GM12878 (cell line): Measurements from ENCODE around the gene TRPV3. TPM values are rescaled to one million over a fixed set of nuclear protein-coding genes. Genes with fewer than 3 reads are reported as not detected.

Experiments used
- ATAC-seq: fragments of 200-7000 bp; cut with Tn5 transposase; 3 replicates; pipeline ENCODE4 v1.9.1; 2020; ENCODE audit warnings: mild to moderate bottlenecking, moderate library complexity
- BruUV-seq: library from RNA; stranded (reverse); fragments of 400-500 nt; replicated peaks from 2 replicates; lab custom pipeline; 2021; lab: Mats Ljungman, UMichigan
- CTCF ChIA-PET: fragments of 300-600 bp; sonication (Branson Sonifier 250); formaldehyde crosslinking; extraction: SDS; loops from one replicate; lab custom pipeline; 2021; ENCODE audit warnings: inconsistent platforms; lab: Yijun Ruan, JAX
- POLR2A ChIA-PET: fragments of 350-600 bp; formaldehyde crosslinking; extraction: SDS; loops from one replicate; lab custom pipeline; 2021; ENCODE audit warnings: inconsistent platforms; lab: Charles Lee
- RAD21 ChIA-PET: fragments of 300-600 bp; sonication (Branson Sonifier 250); formaldehyde crosslinking; loops from one replicate; lab custom pipeline; 2023; ENCODE audit warnings: antibody characterized with exemption; ENCODE audit not compliant: unreplicated experiment; lab: Charles Lee
- SMC1A ChIA-PET: fragments of 300-600 bp; sonication (Branson Sonifier 250); formaldehyde crosslinking; loops from one replicate; lab custom pipeline; 2023; ENCODE audit not compliant: unreplicated experiment, uncharacterized antibody; lab: Charles Lee
- DNase-seq: peaks from one replicate; pipeline ENCODE4 v3.0.0-alpha.2; 2011; ENCODE audit warnings: low read depth, low spot score
- FAIRE-seq: peaks from 3 replicates; lab custom pipeline; 2011; peaks lifted over from hg19 to GRCh38; lab: Jason Lieb, UNC
- H2AFZ ChIP-seq: 2 replicates; pipeline ENCODE4 v1.6.0; 2011; ENCODE audit warnings: low read depth, low read length, control low read depth; ENCODE audit not compliant: control insufficient read depth
- H3K27ac ChIP-seq: 2 replicates; pipeline ENCODE4 v1.5.1; 2011; ENCODE audit warnings: control low read depth; ENCODE audit not compliant: control insufficient read depth, insufficient read depth
- H3K27me3 ChIP-seq, 2 experiments: replicated peaks in 1 of 2; 2 replicates each; pipeline versions ENCODE4 v1.6.0 to v1.6.1; 2011; ENCODE audit warnings: low read length in 1 of 2; ENCODE audit not compliant: control insufficient read depth in 2 of 2, insufficient read depth in 2 of 2
- H3K36me3 ChIP-seq, 2 experiments: 2 replicates each; pipeline ENCODE4 v1.5.1; 2011; ENCODE audit warnings: low read length in 1 of 2; ENCODE audit not compliant: control insufficient read depth in 2 of 2, insufficient read depth in 2 of 2
- H3K4me1 ChIP-seq: 2 replicates; pipeline ENCODE4 v1.6.1; 2011; ENCODE audit warnings: mild to moderate bottlenecking, low read length, moderate library complexity, mixed read lengths; ENCODE audit not compliant: control insufficient read depth, insufficient read depth
- H3K4me2 ChIP-seq: 2 replicates; pipeline ENCODE4 v1.6.0; 2011; ENCODE audit warnings: control low read depth; ENCODE audit not compliant: control insufficient read depth, insufficient read depth
- H3K4me3 ChIP-seq: fragments of 200-600 bp; sonication (generic); 2 replicates; pipeline ENCODE4 v1.5.1; 2016
- H3K79me2 ChIP-seq: 2 replicates; pipeline ENCODE4 v1.6.0; 2011; ENCODE audit warnings: low read length; ENCODE audit not compliant: control insufficient read depth, insufficient read depth
- H3K9ac ChIP-seq: 2 replicates; pipeline ENCODE4 v1.8.0; 2011; ENCODE audit warnings: low read length, control low read depth, mixed read lengths; ENCODE audit not compliant: control insufficient read depth, insufficient read depth
- H3K9me3 ChIP-seq: replicated peaks from 3 replicates; pipeline ENCODE4 v1.5.1; 2011; ENCODE audit warnings: mild to moderate bottlenecking, low read length; ENCODE audit not compliant: control insufficient read depth, insufficient read depth
- H4K20me1 ChIP-seq: 2 replicates; pipeline ENCODE4 v1.6.0; 2011; ENCODE audit not compliant: control insufficient read depth, insufficient read depth
- BCLAF1 ChIP-seq: fragments of 450-650 bp; IDR thresholded peaks from 2 replicates; pipeline ENCODE4 v1.6.1; 2017; ENCODE audit warnings: antibody characterized with exemption, mild to moderate bottlenecking, moderate library complexity
- CBX3 ChIP-seq: fragments of 200-600 bp; sonication (generic); IDR thresholded peaks from 2 replicates; pipeline ENCODE4 v1.6.1; 2016; ENCODE audit warnings: low read depth, borderline replicate concordance
- ETV6 ChIP-seq, 2 experiments: fragments of 450-650 bp in 1 of 2; IDR thresholded peaks in 1 of 2; conservative IDR thresholded peaks in 1 of 2; 2 replicates each; pipeline ENCODE4 v1.6.1; 2014; ENCODE audit warnings: antibody characterized with exemption in 1 of 2, borderline replicate concordance in 1 of 2, low read depth in 1 of 2, mild to moderate bottlenecking in 1 of 2, moderate library complexity in 1 of 2
- FOXM1 ChIP-seq: IDR thresholded peaks from 2 replicates; pipeline ENCODE4 v1.6.1; 2012; ENCODE audit warnings: low read depth, mild to moderate bottlenecking, inconsistent platforms, low read length, moderate library complexity
- HDGF ChIP-seq: fragments of 450-650 bp; IDR thresholded peaks from 2 replicates; pipeline ENCODE4 v1.6.1; 2016; ENCODE audit warnings: antibody characterized with exemption
- IRF5 ChIP-seq: fragments of 450-650 bp; IDR thresholded peaks from 2 replicates; pipeline ENCODE4 v1.6.1; 2017; ENCODE audit warnings: borderline replicate concordance
- MTA2 ChIP-seq: fragments of 450-650 bp; IDR thresholded peaks from 2 replicates; pipeline ENCODE4 v1.6.1; 2016; ENCODE audit warnings: low read depth, mild to moderate bottlenecking, moderate library complexity
- PBX3 ChIP-seq: IDR thresholded peaks from 2 replicates; pipeline ENCODE4 v1.6.1; 2011; ENCODE audit warnings: mild to moderate bottlenecking, low read depth, low read length, moderate library complexity; ENCODE audit not compliant: insufficient replicate concordance
- RELA ChIP-seq: fragments of 450-650 bp; IDR thresholded peaks from 2 replicates; pipeline ENCODE4 v1.8.0; 2014; ENCODE audit warnings: borderline replicate concordance; ENCODE audit not compliant: partially characterized antibody
- SMARCA5 ChIP-seq: fragments of 450-650 bp; IDR thresholded peaks from 2 replicates; pipeline ENCODE4 v1.6.1; 2017; ENCODE audit warnings: mild to moderate bottlenecking
- STAT3 ChIP-seq: IDR thresholded peaks from 2 replicates; pipeline ENCODE4 v1.6.1; 2011; ENCODE audit warnings: low read depth, low read length, improper control_type of control experiment
- SUZ12 ChIP-seq: fragments of 200-600 bp; sonication (generic); IDR thresholded peaks from one replicate; pipeline ENCODE4 v1.6.1; 2018; ENCODE audit warnings: antibody characterized with exemption, mild to moderate bottlenecking; ENCODE audit not compliant: unreplicated experiment
- TCF7 ChIP-seq: IDR thresholded peaks from 2 replicates; pipeline ENCODE4 v1.6.1; 2014; ENCODE audit warnings: antibody characterized with exemption, borderline replicate concordance
- ZBTB40 ChIP-seq: fragments of 450-650 bp; IDR thresholded peaks from 2 replicates; pipeline ENCODE4 v1.6.1; 2016; ENCODE audit warnings: mild to moderate bottlenecking, moderate library complexity, borderline replicate concordance
- WGBS: methylation state at CpG from one replicate; pipeline ENCODE4 v1.1.6; 2016; ENCODE audit warnings: low lambda C conversion rate; ENCODE audit not compliant: insufficient replicate concordance, insufficient coverage; ENCODE audit errors: missing lambda C conversion rate; 5-methylcytosine and 5-hydroxymethylcytosine counted together
- in situ Hi-C: fragments of 300-500 bp; cut with MboI; formaldehyde crosslinking; loops from 9 replicates; pipeline ENCODE4 v1.14.3; 2018; ENCODE audit warnings: mixed read lengths
- intact Hi-C: fragments of 100-400 bp; cut with micrococcal nuclease; formaldehyde crosslinking; loops from one replicate; pipeline ENCODE4 v1.14.2; 2022; ENCODE audit not compliant: unreplicated experiment
- polyA plus RNA-seq, 11 experiments: library from polyadenylated mRNA; depleted of rRNA in 4 of 11; unstranded in 6 of 11; stranded (reverse) in 5 of 11; fragments of >200 nt; fragmentation: Nextera tagmentation in 4 of 11; fragmentation: Illumina TruSeq in 1 of 11; extraction: Ambion mirVana in 4 of 11; extraction: Trizol in 1 of 11; gene quantifications; 1 replicate in 1 of 11; 2 replicates in 10 of 11; pipeline versions ENCODE4 v1.2.1 to v1.2.3, GENCODE V29; 2011 to 2016; ENCODE audit warnings: inconsistent platforms in 2 of 11, missing spikeins in 2 of 11, low read depth in 1 of 11
- total RNA-seq, 4 experiments: library from RNA; depleted of rRNA in 3 of 4; stranded (reverse); fragments of >200 nt in 3 of 4; fragmentation: Illumina TruSeq in 1 of 4; extraction: Trizol in 1 of 4; gene quantifications; 2 replicates each; pipeline versions ENCODE4 v1.2.1 to v1.2.3, GENCODE V29; 2013 to 2021

TRPV3 gene
- total and polyA plus RNA-seq, 10 of the 15 experiments (the other 5 are each of a cell fraction or from before 2014, with no cell fraction given) = 0.52 to 12.0 (median 2.7) TPM

GRCh38 chr17:3600529-3601205, 43.1 kb upstream of the TRPV3 start:
- no peak overlapping the region for H2AFZ ChIP-seq
- 92% methylated on average over 13 of the region's 15 CpGs for WGBS
- ChIA-PET CTCF (interaction anchor here (1.1 to 2.4 kb wide), 2 partner anchors 26 to 42 kb away, joined by 4 to 9 read pairs; no protein-coding TSS in a partner anchor), RAD21 (interaction anchor here (0.7 kb wide), 1 partner anchor 45 kb away, joined by 3 read pairs; no protein-coding TSS in a partner anchor), SMC1A (interaction anchor here (2.4 kb wide), 1 partner anchor 47 kb away, joined by 8 read pairs; no protein-coding TSS in a partner anchor), POLR2A (no interaction called here)
- no TSS peak for BruUV-seq
- FAIRE-seq (no peak), DNase-seq (no peak), ATAC-seq (no peak)
- H3K27me3 ChIP-seq = no peaks in the 10 kb centered on the region
- H3K79me2 ChIP-seq = no peaks in the 10 kb centered on the region
- intact Hi-C loops (no loop called here), in situ Hi-C loops (no loop called here)
- no peaks in the 10 kb centered on the region for H4K20me1 ChIP-seq
- no peaks in the 10 kb centered on the region for H3K36me3 ChIP-seq
- no peak overlapping the region for H3K4me2 ChIP-seq
- H3K9me3 ChIP-seq = no peaks in the 10 kb centered on the region
- H3K4me3 ChIP-seq = no peak overlapping the region
- H3K27ac ChIP-seq = no peak overlapping the region
- H3K4me1 ChIP-seq = no peaks in the 10 kb centered on the region
- H3K9ac ChIP-seq = no peak overlapping the region
- TF ChIP-seq RELA = no peak
- no peak for TF ChIP-seq IRF5
- TF ChIP-seq SUZ12 = no peak
- TF ChIP-seq HDGF = no peak
- TF ChIP-seq SMARCA5 = no peak
- no peak for TF ChIP-seq MTA2
- TF ChIP-seq TCF7 = no peak
- no peak for TF ChIP-seq CBX3
- TF ChIP-seq ETV6 (conservative IDR thresholded peaks at IDR 0.05 in 1 of 2, IDR thresholded peaks at IDR 0.05 in 1 of 2; ENCODE audit: borderline replicate concordance in 1 of 2, low read depth in 1 of 2) = no peak
- TF ChIP-seq FOXM1 = no peak
- TF ChIP-seq ZBTB40 = no peak
- no peak for TF ChIP-seq PBX3
- TF ChIP-seq BCLAF1 = no peak
- no peak for TF ChIP-seq STAT3
